Stomach (tissue), 9 donors: ENCODE results near the gene TTC24. TPM values are rescaled to one million over a fixed set of nuclear protein-coding genes. Genes with fewer than 3 reads are reported as not detected.

ENCODE experiments used
- DNase-seq, 2 donors: peaks; one replicate each; pipeline versions ENCODE4 v3.0.0 to v3.0.0-alpha.2; 2013 to 2019
- H3K27ac ChIP-seq, 5 donors: fragments of 200-600 bp in 4 of 5; sonication (generic) in 4 of 5; one replicate each; pipeline ENCODE4 v1.5.1; 2013 to 2019; ENCODE audit warnings: mild to moderate bottlenecking in 1 of 5, moderate library complexity in 1 of 5
- H3K27me3 ChIP-seq, 3 donors: fragments of 200-600 bp; sonication (generic); one replicate each; pipeline ENCODE4 v1.5.1; 2017 to 2019; ENCODE audit warnings: mixed run types in 1 of 3
- H3K36me3 ChIP-seq, 4 donors: fragments of 200-600 bp; sonication (generic); 1 replicate in 3 of 4; 2 replicates in 1 of 4; pipeline ENCODE4 v1.5.1; 2016 to 2019
- H3K4me1 ChIP-seq, 4 donors: fragments of 200-600 bp; sonication (generic); one replicate each; pipeline ENCODE4 v1.5.1; 2016 to 2019
- H3K4me3 ChIP-seq, 4 donors: fragments of 200-600 bp; sonication (generic) in 3 of 4; one replicate each; pipeline ENCODE4 v1.5.1; 2016 to 2019; ENCODE audit warnings: mild to moderate bottlenecking in 1 of 4
- H3K9me3 ChIP-seq, 4 donors: fragments of 200-600 bp; sonication (generic); one replicate each; pipeline ENCODE4 v1.5.1; 2016 to 2019
- CTCF ChIP-seq, 7 experiments: fragments of 450-650 bp in 4 of 7; fragments of 200-600 bp in 3 of 7; sonication (generic) in 3 of 7; IDR thresholded peaks; one replicate each; pipeline ENCODE4 v1.5.1; 2016 to 2019; ENCODE audit warnings: antibody characterized with exemption in 7 of 7, control low read depth in 2 of 7, mild to moderate bottlenecking in 1 of 7
- EP300 ChIP-seq: sonication (generic); formaldehyde crosslinking; IDR thresholded peaks from one replicate; pipeline ENCODE4 v1.6.1; 2017; ENCODE audit warnings: antibody characterized with exemption
- POLR2A ChIP-seq, 4 donors: fragments of 450-650 bp; IDR thresholded peaks; one replicate each; pipeline ENCODE4 v1.6.1; 2016; ENCODE audit warnings: antibody characterized with exemption in 4 of 4, control low read depth in 2 of 4, mild to moderate bottlenecking in 1 of 4, moderate library complexity in 1 of 4
- POLR2AphosphoS5 ChIP-seq, 3 donors: sonication (generic); formaldehyde crosslinking; IDR thresholded peaks; one replicate each; pipeline ENCODE4 v1.6.1; 2016; ENCODE audit warnings: antibody characterized with exemption in 3 of 3
- WGBS, 5 donors: extraction: QIAGEN DNeasy Blood & Tissue Kit in 3 of 5; methylation state at CpG; one replicate each; pipeline versions ENCODE4 v1.1.5 to v1.1.7; 2013 to 2018; 5-methylcytosine and 5-hydroxymethylcytosine counted together
- intact Hi-C: fragments of 100-400 bp; cut with DNase I; formaldehyde crosslinking; loops from one replicate; pipeline ENCODE4 v1.15.1; 2023; ENCODE audit warnings: low total_unique reads
- polyA plus RNA-seq, 3 donors: library from polyadenylated mRNA; stranded (reverse); fragments of 200-250 nt; gene quantifications; one replicate each; pipeline ENCODE4 v1.2.3, GENCODE V29; 2013
- total RNA-seq, 5 donors: library from RNA; depleted of rRNA; stranded (reverse); fragments of >200 nt; gene quantifications; one replicate each; pipeline versions ENCODE4 v1.1.0 to v1.2.3, GENCODE V29; 2014 to 2016
- donor health status: healthy with polysubstance abuse.
- donor health status: Bipolar disorder and iron deficiency.
- donor health status: healthy.

Gene TTC24
- total and polyA plus RNA-seq, 8 donors: 0.55 TPM; not detected in 7

- no peak overlapping the region for H3K27ac ChIP-seq
- no peak for TF ChIP-seq EP300
- TF ChIP-seq CTCF (IDR thresholded peaks at IDR 0.05): no peak
- no peak for TF ChIP-seq POLR2A (IDR thresholded peaks at IDR 0.05)
- no peak for TF ChIP-seq POLR2AphosphoS5 (IDR thresholded peaks at IDR 0.05)
- no peaks in the 10 kb centered on the region for H3K36me3 ChIP-seq
- 54 to 67% (median 62%) methylated on average over 3 of the region's 3 CpGs for WGBS, 5 donors
- intact Hi-C loops: no loop called here
- H3K9me3 ChIP-seq: no peaks in the 10 kb centered on the region
- DNase-seq: no peak
- no peaks in the 10 kb centered on the region for H3K4me1 ChIP-seq
- H3K27me3 ChIP-seq: peaks cover 0 to 97% (median 33%) of the 10 kb centered on the region in 3 donors
- no peak overlapping the region for H3K4me3 ChIP-seq
Measured at GRCh38 chr1:156632355-156632754, 52.8 kb downstream of the TTC24 start.

Other genes with a start within 250 kb of the TTC24 start
- 100 to 1,000 TPM in 3 of 5 donors, 10 to 100 TPM in 2; 39.1 to 252 (median 124) TPM for gene CCT3, start 241.4 kb upstream of the TTC24 start, total RNA-seq
- 100 to 1,000 TPM; 110 to 122 (median 115) TPM for gene CCT3, start 241.4 kb upstream of the TTC24 start, polyA plus RNA-seq
- not detected for gene TSACC, start 241.2 kb upstream of the TTC24 start, total RNA-seq
- gene TSACC, start 241.2 kb upstream of the TTC24 start, polyA plus RNA-seq: under 1 TPM in 1 of 3 donors, not detected in 2; 0.98 TPM
- not detected for gene RHBG, start 210.5 kb upstream of the TTC24 start, total RNA-seq
- under 1 TPM in 1 of 3 donors, not detected in 2; 0.70 TPM for gene RHBG, start 210.5 kb upstream of the TTC24 start, polyA plus RNA-seq
- gene MEF2D, start 78.9 kb upstream of the TTC24 start, total RNA-seq: 100 to 1,000 TPM in 1 of 5 donors, 10 to 100 TPM in 4; 14.3 to 136 (median 62.5) TPM
- 10 to 100 TPM in 2 of 3 donors, 1 to 10 TPM in 1; 7.7 to 15.6 (median 14.5) TPM for gene MEF2D, start 78.9 kb upstream of the TTC24 start, polyA plus RNA-seq
- 10 to 100 TPM in 4 of 5 donors, 1 to 10 TPM in 1; 5.2 to 22.2 (median 14.0) TPM for gene IQGAP3, start 7.2 kb upstream of the TTC24 start, total RNA-seq
- gene IQGAP3, start 7.2 kb upstream of the TTC24 start, polyA plus RNA-seq: 1 to 10 TPM; 1.2 to 4.7 (median 1.3) TPM
- 10 to 100 TPM; 46.1 to 81.1 (median 52.7) TPM for gene NAXE, start 12.1 kb downstream of the TTC24 start, total RNA-seq
- gene NAXE, start 12.1 kb downstream of the TTC24 start, polyA plus RNA-seq: 10 to 100 TPM; 68.1 to 84.9 (median 71.7) TPM
- gene GPATCH4, start 21.8 kb downstream of the TTC24 start, total RNA-seq: 10 to 100 TPM in 3 of 5 donors, 1 to 10 TPM in 2; 9.0 to 15.6 (median 12.9) TPM
- gene GPATCH4, start 21.8 kb downstream of the TTC24 start, polyA plus RNA-seq: 10 to 100 TPM; 11.2 to 24.1 (median 19.9) TPM
- not detected for gene HAPLN2, start 39.7 kb downstream of the TTC24 start, total RNA-seq
- under 1 TPM in 2 of 3 donors, not detected in 1; 0.33 to 0.37 TPM for gene HAPLN2, start 39.7 kb downstream of the TTC24 start, polyA plus RNA-seq
- gene BCAN, start 62.4 kb downstream of the TTC24 start, total RNA-seq: 10 to 100 TPM in 1 of 5 donors, 1 to 10 TPM in 1, not detected in 3; 5.7 to 39.7 TPM
- gene BCAN, start 62.4 kb downstream of the TTC24 start, polyA plus RNA-seq: under 1 TPM in 1 of 3 donors, not detected in 2; 0.05 TPM
- 10 to 100 TPM in 2 of 5 donors, 1 to 10 TPM in 3; 3.2 to 22.3 (median 8.9) TPM for gene NES, start 97.7 kb downstream of the TTC24 start, total RNA-seq
- gene NES, start 97.7 kb downstream of the TTC24 start, polyA plus RNA-seq: 1 to 10 TPM; 1.7 to 9.0 (median 3.2) TPM
- gene CRABP2, start 125.9 kb downstream of the TTC24 start, total RNA-seq: 1 to 10 TPM in 1 of 5 donors, under 1 TPM in 1, not detected in 3; 0.72 to 2.0 TPM
- 100 to 1,000 TPM in 1 of 3 donors, 1 to 10 TPM in 2; 6.9 to 207 (median 7.5) TPM for gene CRABP2, start 125.9 kb downstream of the TTC24 start, polyA plus RNA-seq
- 10 to 100 TPM; 15.2 to 90.2 (median 72.4) TPM for gene METTL25B, start 148.7 kb downstream of the TTC24 start, total RNA-seq
- 10 to 100 TPM; 31.0 to 50.2 (median 43.5) TPM for gene METTL25B, start 148.7 kb downstream of the TTC24 start, polyA plus RNA-seq
- 10 to 100 TPM in 3 of 5 donors, 1 to 10 TPM in 2; 4.5 to 65.5 (median 24.3) TPM for gene ISG20L2, start 149.0 kb downstream of the TTC24 start, total RNA-seq
- gene ISG20L2, start 149.0 kb downstream of the TTC24 start, polyA plus RNA-seq: 10 to 100 TPM in 2 of 3 donors, 1 to 10 TPM in 1; 7.5 to 12.3 (median 11.0) TPM
- gene MRPL24, start 161.4 kb downstream of the TTC24 start, total RNA-seq: 10 to 100 TPM; 15.6 to 56.8 (median 33.3) TPM
- 100 to 1,000 TPM in 2 of 3 donors, 10 to 100 TPM in 1; 91.6 to 113 (median 111) TPM for gene MRPL24, start 161.4 kb downstream of the TTC24 start, polyA plus RNA-seq
- 100 to 1,000 TPM in 4 of 5 donors, 10 to 100 TPM in 1; 81.7 to 214 (median 163) TPM for gene HDGF, start 172.0 kb downstream of the TTC24 start, total RNA-seq
- gene HDGF, start 172.0 kb downstream of the TTC24 start, polyA plus RNA-seq: 100 to 1,000 TPM; 114 to 165 (median 144) TPM
- 10 to 100 TPM; 24.0 to 93.0 (median 76.4) TPM for gene PRCC, start 187.8 kb downstream of the TTC24 start, total RNA-seq
- gene PRCC, start 187.8 kb downstream of the TTC24 start, polyA plus RNA-seq: 10 to 100 TPM; 39.1 to 41.9 (median 40.1) TPM
- gene SH2D2A, start 237.1 kb downstream of the TTC24 start, total RNA-seq: 10 to 100 TPM in 2 of 5 donors, under 1 TPM in 1, not detected in 2; 0.73 to 19.9 (median 11.6) TPM
- 1 to 10 TPM in 2 of 3 donors, under 1 TPM in 1; 0.61 to 1.6 (median 1.4) TPM for gene SH2D2A, start 237.1 kb downstream of the TTC24 start, polyA plus RNA-seq